ENCODE measurements around the gene PRKCA. TPM values are rescaled to one million over a fixed set of nuclear protein-coding genes. Genes with fewer than 3 reads are reported as not detected.
"Not testable (repeated sequence)": the region's sequence is repeated elsewhere in the genome, so short reads cannot be mapped to it uniquely, and the experiment has no call there.

PRKCA gene
- total RNA-seq, 1 donor from 2014 or later, result 5.6 TPM

DNA sequence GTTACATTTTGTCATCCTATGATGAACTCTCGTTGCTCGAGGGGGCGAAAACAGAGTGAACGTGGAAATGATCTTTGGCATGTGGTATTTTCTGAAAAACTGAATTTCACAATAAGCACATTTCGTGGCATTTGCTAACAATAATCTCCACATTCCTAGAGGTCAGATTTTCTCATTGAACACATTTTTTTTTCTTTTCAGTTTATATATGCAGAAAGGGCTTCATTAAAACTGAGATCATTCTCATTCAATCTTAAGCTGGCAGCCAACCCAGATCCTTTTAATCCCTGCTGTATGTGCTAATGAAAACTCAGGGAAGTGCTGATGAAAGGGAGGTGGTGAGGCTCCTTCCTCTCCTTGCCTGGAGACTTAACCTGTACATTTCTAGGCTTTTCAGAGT lies 52.6 kb downstream of the PRKCA start:
- intact Hi-C loops (cut with micrococcal nuclease), result no loop called here
- no peaks in the 10 kb centered on the region for H3K9me3 ChIP-seq (replicated peaks)
- no peak overlapping the region for H3K27ac ChIP-seq (replicated peaks)
- H3K27me3 ChIP-seq (ENCODE audit: low read depth), result no peaks in the 10 kb centered on the region
- no peak for DNase-seq
- H3K36me3 ChIP-seq, result no peaks in the 10 kb centered on the region
- H3K4me1 ChIP-seq, result peaks cover under 1% of the 10 kb centered on the region
- H3K4me3 ChIP-seq, result no peak overlapping the region
- TF ChIP-seq CTCF (IDR thresholded peaks at IDR 0.05; ENCODE audit: borderline replicate concordance), result no peak

DNA sequence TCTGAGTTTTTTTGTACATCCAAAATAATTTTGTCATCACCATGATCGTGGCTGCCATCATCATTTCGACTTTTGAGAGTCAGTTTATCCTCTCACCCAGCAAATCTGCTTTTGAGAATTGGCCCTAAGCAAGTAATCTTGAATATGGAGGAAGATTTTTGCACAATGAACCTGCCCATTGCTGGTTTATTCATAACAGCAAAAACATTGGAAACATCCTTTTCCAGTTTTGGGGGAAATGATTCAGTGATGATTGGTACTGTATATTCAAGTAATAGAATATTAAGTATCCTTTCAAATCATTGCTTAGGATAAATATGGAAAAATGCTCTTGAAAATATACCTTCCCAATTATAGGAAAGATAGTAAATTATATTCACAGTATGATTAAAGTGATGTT lies 53.1 kb downstream of the PRKCA start:
- Histone ChIP-seq H3K9me3 (replicated peaks) (no peaks in the 10 kb centered on the region), H3K4me3 (no peak overlapping the region), H3K27me3 (ENCODE audit: low read depth) (no peaks in the 10 kb centered on the region), H3K27ac (replicated peaks) (no peak overlapping the region), H3K36me3 (no peaks in the 10 kb centered on the region), H3K4me1 (no peaks in the 10 kb centered on the region)
- DNase-seq, result no peak
- intact Hi-C loops (cut with micrococcal nuclease), result no loop called here
- TF ChIP-seq CTCF (IDR thresholded peaks at IDR 0.05; ENCODE audit: borderline replicate concordance), result no peak

- no peak for DNase-seq
- no peaks in the 10 kb centered on the region for H3K4me1 ChIP-seq
Measured at GRCh38 chr17:66357037-66357436, 54.6 kb downstream of the PRKCA start.

DNA sequence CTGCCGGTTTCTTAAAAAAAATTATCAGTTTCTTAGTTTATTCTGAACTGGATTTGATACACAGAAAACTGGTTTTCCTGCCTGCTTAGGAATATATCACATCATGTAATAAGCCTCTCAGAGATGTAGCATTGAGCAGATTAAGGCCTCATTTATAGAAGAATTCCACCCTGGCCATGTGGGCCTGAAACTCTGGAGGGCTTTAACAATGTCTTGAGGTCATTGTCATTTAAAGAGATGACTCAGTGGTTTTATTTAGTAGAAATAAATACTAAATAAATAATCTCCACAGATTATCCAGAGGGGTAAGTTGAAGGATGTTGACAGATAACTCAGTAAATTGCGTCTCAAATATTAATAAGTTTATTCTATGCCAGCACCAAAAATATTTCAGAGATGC lies 56.9 kb downstream of the PRKCA start:
- DNase-seq, result no peak
- Histone ChIP-seq H3K27ac (replicated peaks) (no peak overlapping the region), H3K36me3 (no peaks in the 10 kb centered on the region), H3K4me3 (no peak overlapping the region), H3K9me3 (replicated peaks) (no peaks in the 10 kb centered on the region), H3K27me3 (ENCODE audit: low read depth) (no peaks in the 10 kb centered on the region), H3K4me1 (no peaks in the 10 kb centered on the region)
- intact Hi-C loops (cut with micrococcal nuclease), result no loop called here
- no peak for TF ChIP-seq CTCF (IDR thresholded peaks at IDR 0.05; ENCODE audit: borderline replicate concordance)

More at GRCh38 chr17:66357037-66357436, 54.6 kb downstream of the PRKCA start:
- no peaks in the 10 kb centered on the region for H3K36me3 ChIP-seq
- H3K27ac ChIP-seq (replicated peaks), result no peak overlapping the region
- H3K27me3 ChIP-seq (ENCODE audit: low read depth), result no peaks in the 10 kb centered on the region
- TF ChIP-seq CTCF (IDR thresholded peaks at IDR 0.05; ENCODE audit: borderline replicate concordance), result no peak
- H3K4me3 ChIP-seq, result no peak overlapping the region
- intact Hi-C loops (cut with micrococcal nuclease), result no loop called here
- no peaks in the 10 kb centered on the region for H3K9me3 ChIP-seq (replicated peaks)

- H3K27ac ChIP-seq (replicated peaks); H3K36me3 ChIP-seq; intact Hi-C loops (cut with micrococcal nuclease); DNase-seq; H3K9me3 ChIP-seq (replicated peaks); H3K4me1 ChIP-seq; H3K27me3 ChIP-seq (ENCODE audit: low read depth); H3K4me3 ChIP-seq: not testable (repeated sequence)
Measured at GRCh38 chr17:66360961-66361565, 58.6 kb downstream of the PRKCA start.

- H3K9me3 ChIP-seq (replicated peaks), result no peaks in the 10 kb centered on the region
- H3K36me3 ChIP-seq, result no peaks in the 10 kb centered on the region
- TF ChIP-seq CTCF (IDR thresholded peaks at IDR 0.05; ENCODE audit: borderline replicate concordance), result no peak
- no peak overlapping the region for H3K4me3 ChIP-seq
- intact Hi-C loops (cut with micrococcal nuclease), result no loop called here
- H3K4me1 ChIP-seq, result no peaks in the 10 kb centered on the region
- H3K27ac ChIP-seq (replicated peaks), result no peak overlapping the region
- no peaks in the 10 kb centered on the region for H3K27me3 ChIP-seq (ENCODE audit: low read depth)
- no peak for DNase-seq
Measured at GRCh38 chr17:66364508-66364907, 62.1 kb downstream of the PRKCA start.
